ENCODE results near the gene BMAL1. TPM values are rescaled to one million over a fixed set of nuclear protein-coding genes. Genes with fewer than 3 reads are reported as not detected.

BMAL1 gene
- total RNA-seq, 1 donor from 2014 or later = 8.5 TPM

GRCh38 chr11:13290221-13290980 is 12.8 kb downstream of the BMAL1 start:
- TF ChIP-seq CTCF (conservative IDR thresholded peaks at IDR 0.05; ENCODE audit: low read depth, low read length) = no peak
- H3K4me3 ChIP-seq (ENCODE audit: low read depth, low read length) = no peak overlapping the region
- DNase-seq (ENCODE audit: low read depth) = no peak

GRCh38 chr11:13291361-13291760 is 13.8 kb downstream of the BMAL1 start:
- TF ChIP-seq CTCF (conservative IDR thresholded peaks at IDR 0.05; ENCODE audit: low read depth, low read length) = no peak
- H3K4me3 ChIP-seq (ENCODE audit: low read depth, low read length) = no peak overlapping the region
- DNase-seq (ENCODE audit: low read depth) = no peak

GRCh38 chr11:13291800-13292199 is 14.2 kb downstream of the BMAL1 start:
- H3K4me3 ChIP-seq (ENCODE audit: low read depth, low read length) = no peak overlapping the region
- TF ChIP-seq CTCF (conservative IDR thresholded peaks at IDR 0.05; ENCODE audit: low read depth, low read length) = no peak
- DNase-seq (ENCODE audit: low read depth) = no peak

- DNase-seq (ENCODE audit: low read depth) = no peak
- no peak overlapping the region for H3K4me3 ChIP-seq (ENCODE audit: low read depth, low read length)
- TF ChIP-seq CTCF (conservative IDR thresholded peaks at IDR 0.05; ENCODE audit: low read depth, low read length) = peak; percentile 48
Observed at GRCh38 chr11:13292970-13293369, 15.4 kb downstream of the BMAL1 start.

GRCh38 chr11:13294178-13294577 is 16.6 kb downstream of the BMAL1 start:
- no peak for TF ChIP-seq CTCF (conservative IDR thresholded peaks at IDR 0.05; ENCODE audit: low read depth, low read length)
- no peak for DNase-seq (ENCODE audit: low read depth)
- H3K4me3 ChIP-seq (ENCODE audit: low read depth, low read length) = no peak overlapping the region

GRCh38 chr11:13294771-13295579 is 17.4 kb downstream of the BMAL1 start:
- DNase-seq (ENCODE audit: low read depth) = no peak
- H3K4me3 ChIP-seq (ENCODE audit: low read depth, low read length) = no peak overlapping the region
- TF ChIP-seq CTCF (conservative IDR thresholded peaks at IDR 0.05; ENCODE audit: low read depth, low read length) = no peak

Data from epithelial cell of proximal tubule (primary cell).